PC-9 (cell line): ENCODE measurements around the gene FAM83C.

Experiments used
- CTCF ChIP-seq: fragments of 200-600 bp; sonication (generic); conservative IDR thresholded peaks from 2 replicates; pipeline ENCODE4 v1.6.1; 2017; ENCODE audit warnings: mixed run types, antibody characterized with exemption, mild to moderate bottlenecking, moderate library complexity
- EZH2 ChIP-seq: fragments of 200-600 bp; sonication (generic); IDR thresholded peaks from 2 replicates; pipeline ENCODE4 v1.8.0; 2017; ENCODE audit warnings: antibody characterized with exemption, low read depth

- TF ChIP-seq CTCF, result no peak
- no peak for TF ChIP-seq EZH2
These were observed 3.7 kb downstream of the FAM83C start for GRCh38 chr20:35288325-35289060.
